ENCODE results near the gene GGNBP2. TPM values are rescaled to one million over a fixed set of nuclear protein-coding genes. Genes with fewer than 3 reads are reported as not detected.

GGNBP2 gene
- total RNA-seq, 4 donors from 2014 or later: 24.6 to 93.0 (median 51.9) TPM

GRCh38 chr17:36545465-36546417 is 1.0 kb downstream of the GGNBP2 start:
- peak; percentile 95 to 97 for DNase-seq
- peaks cover 6 to 11% of the 10 kb centered on the region in 2 donors for H3K4me1 ChIP-seq

GRCh38 chr17:36546418-36547093 is 1.8 kb downstream of the GGNBP2 start:
- Histone ChIP-seq H3K4me3 (peak overlapping the region; percentile 90 to 99), H3K27me3 (no peaks in the 10 kb centered on the region), H3K4me1 (peaks cover 6 to 11% of the 10 kb centered on the region in 2 donors), H3K36me3 (no peaks in the 10 kb centered on the region), H3K9me3 (no peaks in the 10 kb centered on the region), H3K27ac (peak overlapping the region; percentile 98 to 100)
- intact Hi-C loops (cut with DNase I; ENCODE audit: low total_unique reads): loop anchor here (5.0 kb wide), 1 partner anchor 51 kb away; no protein-coding TSS in a partner anchor
- no peak for DNase-seq
- TF ChIP-seq POLR2A (IDR thresholded peaks at IDR 0.05): no peak
- TF ChIP-seq CTCF (IDR thresholded peaks at IDR 0.05): no peak

More at GRCh38 chr17:36545465-36546417, 1.0 kb downstream of the GGNBP2 start:
- H3K27me3 ChIP-seq: no peaks in the 10 kb centered on the region
- H3K27ac ChIP-seq: peak overlapping the region; percentile 98 to 100
- H3K9me3 ChIP-seq: no peaks in the 10 kb centered on the region
- peak; percentile 43 to 52 for TF ChIP-seq POLR2A (IDR thresholded peaks at IDR 0.05)
- peak in 2 of 4 experiments; percentile 9 to 13 for TF ChIP-seq CTCF (IDR thresholded peaks at IDR 0.05)
- intact Hi-C loops (cut with DNase I; ENCODE audit: low total_unique reads): loop anchor here (5.0 kb wide), 1 partner anchor 52 kb away; no protein-coding TSS in a partner anchor
- peak overlapping the region; percentile 90 to 99 for H3K4me3 ChIP-seq
- no peaks in the 10 kb centered on the region for H3K36me3 ChIP-seq

GRCh38 chr17:36547776-36548175 is 3.1 kb downstream of the GGNBP2 start:
- Histone ChIP-seq H3K27me3 (no peaks in the 10 kb centered on the region), H3K4me1 (peaks cover 6 to 11% of the 10 kb centered on the region in 2 donors), H3K9me3 (no peaks in the 10 kb centered on the region), H3K4me3 (no peak overlapping the region), H3K36me3 (no peaks in the 10 kb centered on the region), H3K27ac (no peak overlapping the region)
- intact Hi-C loops (cut with DNase I; ENCODE audit: low total_unique reads): loop anchor here (5.0 kb wide), 1 partner anchor 50 kb away; no protein-coding TSS in a partner anchor
- TF ChIP-seq CTCF (IDR thresholded peaks at IDR 0.05): no peak
- TF ChIP-seq POLR2A (IDR thresholded peaks at IDR 0.05): no peak
- DNase-seq: no peak

- TF ChIP-seq CTCF (IDR thresholded peaks at IDR 0.05) (no peak), POLR2A (IDR thresholded peaks at IDR 0.05) (no peak)
- intact Hi-C loops (cut with DNase I; ENCODE audit: low total_unique reads): no loop called here
- peaks cover 6 to 11% of the 10 kb centered on the region in 2 donors for H3K4me1 ChIP-seq
Measured at GRCh38 chr17:36550491-36551417, 6.0 kb downstream of the GGNBP2 start.

More at GRCh38 chr17:36550491-36551417, 6.0 kb downstream of the GGNBP2 start:
- H3K27ac ChIP-seq: no peak overlapping the region
- H3K4me3 ChIP-seq: no peak overlapping the region
- H3K36me3 ChIP-seq: no peaks in the 10 kb centered on the region
- no peaks in the 10 kb centered on the region for H3K9me3 ChIP-seq
- DNase-seq: no peak
- H3K27me3 ChIP-seq: no peaks in the 10 kb centered on the region

Data from uterus (tissue), 4 donors.